ENCODE measurements around the gene ROBO2.

The ROBO2 gene

DNA sequence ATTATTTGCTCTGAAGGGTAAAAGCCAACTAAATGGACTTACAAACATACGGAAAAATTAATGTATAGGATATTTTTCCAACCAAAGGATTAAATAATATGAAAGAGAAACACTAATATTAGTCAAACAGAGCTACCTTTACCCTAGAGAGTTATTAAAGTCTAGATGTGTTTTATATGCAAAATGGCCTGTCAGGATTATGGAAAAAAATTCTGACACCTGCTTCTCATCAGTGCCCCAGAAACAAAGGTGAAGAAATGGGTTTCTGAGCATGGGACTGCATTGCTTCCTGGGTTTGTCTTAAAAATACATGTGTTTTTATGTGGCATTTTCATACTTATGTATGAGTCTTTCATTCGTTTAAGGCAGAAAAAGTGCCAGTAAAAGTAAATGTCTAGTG lies 148.3 kb downstream of the ROBO2 start:
- in situ Hi-C loops (cut with MboI; ENCODE audit: low sequenced_read_pairs), result no loop called here

DNA sequence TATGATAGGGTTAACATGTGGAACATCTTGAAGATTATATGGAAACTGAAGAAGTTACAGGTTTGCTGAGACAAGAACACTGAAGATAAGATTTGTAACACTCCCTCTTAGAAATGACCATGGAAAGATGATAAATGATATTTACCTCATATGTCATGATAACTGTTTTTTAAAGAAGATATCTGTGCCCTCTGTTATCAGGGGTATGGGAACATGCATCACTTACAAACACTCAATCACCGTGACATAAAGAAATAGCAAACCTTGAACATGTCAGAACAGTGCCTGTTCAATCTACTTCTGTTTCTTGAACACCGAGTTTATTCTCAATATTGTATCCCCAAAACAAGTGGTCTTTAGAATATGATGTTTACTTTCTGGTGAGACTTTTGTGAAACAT lies 149.4 kb downstream of the ROBO2 start:
- in situ Hi-C loops (cut with MboI; ENCODE audit: low sequenced_read_pairs), result no loop called here

DNA sequence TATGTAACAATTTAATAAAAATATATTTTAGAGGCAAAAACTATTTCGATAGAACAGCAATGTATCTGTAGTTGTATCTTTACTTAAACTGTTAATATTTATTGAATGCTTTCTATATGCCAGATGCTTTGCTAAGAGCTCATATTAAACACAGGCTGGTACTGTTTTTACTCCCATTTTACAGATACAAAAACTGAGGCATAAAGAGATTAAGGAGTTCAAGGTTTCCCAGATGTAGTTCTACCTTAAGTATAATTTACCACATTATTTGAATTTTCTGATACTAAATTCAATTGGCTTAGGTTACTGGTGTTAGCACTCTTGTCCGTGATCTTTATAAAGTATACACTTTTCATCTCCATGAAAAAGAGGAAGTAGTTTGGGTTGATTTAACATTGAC lies 149.8 kb downstream of the ROBO2 start:
- in situ Hi-C loops (cut with MboI; ENCODE audit: low sequenced_read_pairs), result no loop called here

DNA sequence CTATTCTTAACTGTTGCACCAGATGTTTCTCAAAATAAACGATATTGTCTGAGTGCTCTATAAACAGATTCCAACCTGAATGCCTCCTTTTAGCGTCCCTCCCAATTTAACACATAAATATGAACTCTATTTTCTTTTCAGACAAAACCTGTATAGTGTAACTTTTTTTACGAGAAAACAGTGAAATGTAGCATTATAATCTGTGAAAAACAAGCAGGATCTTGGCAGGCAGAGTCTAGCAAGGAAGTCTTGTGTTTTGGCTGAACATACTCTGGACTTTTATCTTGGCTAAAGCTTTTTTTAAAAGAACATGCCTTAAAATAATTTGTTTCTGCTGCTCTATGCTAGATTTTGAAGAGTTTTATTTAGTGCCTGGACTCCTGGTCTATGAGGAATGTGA lies 150.5 kb downstream of the ROBO2 start:
- in situ Hi-C loops (cut with MboI; ENCODE audit: low sequenced_read_pairs), result no loop called here

DNA sequence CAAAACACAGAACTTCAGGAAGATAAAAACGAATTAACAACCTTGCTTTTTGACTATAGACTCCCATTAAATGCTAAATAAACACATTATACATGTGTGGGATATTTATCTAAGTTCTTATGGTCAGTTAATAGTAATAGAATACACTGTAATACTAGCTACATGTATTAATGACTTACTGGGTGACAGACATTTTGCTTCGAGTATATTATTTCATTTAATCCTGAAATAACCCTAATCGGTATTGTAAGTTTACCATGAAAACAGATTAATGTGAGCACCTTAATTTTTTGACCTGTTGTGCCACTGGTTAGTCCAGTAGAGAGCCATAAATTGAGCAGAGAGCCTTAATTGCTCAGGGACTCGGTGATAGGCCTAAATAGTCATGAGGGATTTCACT lies 151.1 kb downstream of the ROBO2 start:
- in situ Hi-C loops (cut with MboI; ENCODE audit: low sequenced_read_pairs), result no loop called here

DNA sequence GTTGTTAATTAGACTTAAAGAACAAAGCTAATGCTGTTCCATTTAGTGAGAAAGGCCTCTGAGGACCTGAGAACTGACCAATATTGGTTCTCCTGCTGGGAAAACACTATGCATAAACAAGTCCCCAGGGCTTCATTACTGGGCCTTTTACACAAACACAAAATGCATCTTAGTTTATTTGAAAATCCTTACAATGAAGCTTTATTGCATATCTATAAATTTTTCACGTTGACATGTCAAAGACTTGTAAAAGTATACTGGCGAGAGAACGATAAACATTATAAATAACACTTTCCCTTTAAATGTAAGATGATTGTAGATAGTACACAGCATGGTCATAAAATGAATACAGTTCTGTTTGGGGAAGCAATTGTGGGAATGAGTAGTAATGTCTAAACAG lies 151.7 kb downstream of the ROBO2 start:
- in situ Hi-C loops (cut with MboI; ENCODE audit: low sequenced_read_pairs), result no loop called here

DNA sequence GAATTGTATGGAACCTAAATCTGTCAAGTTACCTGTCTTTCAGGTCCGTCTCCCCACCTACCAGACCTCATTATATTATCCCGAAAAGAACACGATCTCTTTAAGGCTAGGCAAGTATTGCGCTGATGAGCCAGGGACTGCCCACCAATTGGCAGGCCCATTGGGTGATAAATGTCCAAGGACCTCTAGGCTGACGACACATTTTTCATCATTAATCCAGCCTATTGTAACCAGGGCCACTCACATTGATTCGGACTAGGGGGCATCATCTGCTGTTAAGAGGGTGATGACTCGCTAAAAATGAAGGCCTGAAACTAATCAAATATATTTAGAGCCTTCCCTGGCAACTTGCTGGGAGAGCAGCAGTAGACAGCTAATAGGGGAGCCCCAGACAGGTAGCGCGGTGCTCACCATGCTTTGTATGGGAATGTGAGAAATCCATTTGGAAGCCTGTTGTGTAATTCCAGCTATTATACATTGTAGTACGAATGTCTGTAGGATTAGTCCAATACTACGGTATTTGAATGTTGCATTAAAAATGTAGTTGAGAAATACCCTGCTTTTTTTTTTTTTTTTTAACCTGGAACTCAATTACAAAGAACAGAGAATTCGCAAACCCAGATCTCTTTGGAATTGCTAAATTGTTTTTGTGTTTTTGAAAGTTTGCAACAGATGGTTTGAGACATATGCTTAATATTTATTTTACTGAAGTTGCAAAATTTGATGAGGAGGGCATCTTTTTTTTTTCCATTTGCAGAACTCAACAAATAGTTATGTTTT lies 156.1 kb downstream of the ROBO2 start:
- in situ Hi-C loops (cut with MboI; ENCODE audit: low sequenced_read_pairs), result no loop called here

DNA sequence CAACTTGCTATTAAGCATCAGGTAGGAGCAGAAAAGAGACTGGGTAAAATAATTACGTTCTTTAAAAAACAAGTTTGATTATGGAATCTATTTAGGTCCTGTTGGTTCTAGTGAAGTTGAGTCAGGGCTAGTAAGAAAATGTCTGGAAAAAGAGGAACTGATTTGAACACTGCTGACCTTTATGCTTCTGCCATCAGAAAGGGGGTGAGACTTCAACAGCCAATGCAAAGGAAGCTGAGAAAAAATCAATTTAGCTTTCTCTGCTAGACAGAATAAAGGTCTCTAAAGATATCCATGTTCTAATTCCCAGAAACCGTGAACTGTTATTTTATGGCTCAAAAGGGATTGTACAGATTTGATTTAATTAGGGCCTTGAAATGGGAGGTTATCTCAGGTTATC lies 157.5 kb downstream of the ROBO2 start:
- in situ Hi-C loops (cut with MboI; ENCODE audit: low sequenced_read_pairs), result no loop called here

DNA sequence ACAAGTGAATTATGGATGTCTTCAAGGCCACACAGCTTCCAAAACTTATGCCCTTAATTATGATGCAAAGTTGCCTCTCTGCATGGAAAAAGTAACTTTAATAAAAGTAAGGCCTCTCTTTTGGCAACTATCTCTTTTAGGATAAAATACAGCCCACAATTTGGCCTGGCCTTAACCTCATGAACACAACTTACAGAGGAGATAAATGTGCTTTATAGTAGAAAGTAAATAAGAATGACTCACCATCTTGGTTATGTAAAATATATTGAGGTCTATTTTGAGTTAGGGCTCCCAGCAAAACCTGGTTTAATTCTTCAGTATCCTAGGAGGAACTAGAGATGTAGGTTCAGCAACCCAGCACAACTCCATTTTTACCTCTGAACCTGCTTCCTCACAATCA lies 164.0 kb downstream of the ROBO2 start:
- in situ Hi-C loops (cut with MboI; ENCODE audit: low sequenced_read_pairs), result no loop called here

DNA sequence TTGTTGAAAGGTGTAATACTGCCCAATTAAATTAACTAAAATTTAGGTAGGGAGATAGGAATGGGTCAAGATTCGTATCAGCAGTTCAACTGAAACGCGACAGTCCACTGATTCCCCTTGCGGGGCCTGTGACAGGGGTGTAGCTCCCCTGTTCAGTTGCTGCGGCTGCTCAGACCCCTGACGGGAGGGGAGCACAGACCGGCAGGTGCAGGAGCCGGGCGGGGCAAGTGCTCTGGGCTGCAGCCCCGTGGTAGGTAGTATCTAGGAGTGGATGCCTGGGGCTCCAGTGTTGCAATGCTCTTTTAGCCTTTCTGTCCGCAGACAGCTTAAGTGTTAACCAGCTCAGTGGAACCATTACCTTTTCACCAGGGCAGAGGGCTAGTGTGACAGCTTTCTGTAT lies 164.9 kb downstream of the ROBO2 start:
- in situ Hi-C loops (cut with MboI; ENCODE audit: low sequenced_read_pairs), result no loop called here

DNA sequence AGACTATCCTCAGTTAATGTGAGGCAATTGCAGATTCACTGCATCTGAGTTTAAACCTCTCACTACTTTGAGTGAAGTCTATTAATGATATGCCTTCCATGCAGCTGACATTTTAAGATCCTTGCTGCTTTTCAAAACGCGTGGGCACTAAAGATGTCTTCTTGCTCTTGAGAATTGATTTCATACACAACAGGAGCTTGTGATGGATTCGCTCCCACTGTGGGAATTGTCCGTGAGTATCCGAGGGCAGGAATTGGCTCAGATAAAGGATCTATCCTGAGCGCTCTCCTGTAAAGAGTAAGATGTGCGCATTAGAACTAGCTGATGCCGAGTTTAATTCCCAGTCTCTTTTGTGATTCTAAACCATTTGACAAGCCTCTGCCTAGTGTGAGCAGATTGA lies 167.9 kb downstream of the ROBO2 start:
- in situ Hi-C loops (cut with MboI; ENCODE audit: low sequenced_read_pairs), result no loop called here

DNA sequence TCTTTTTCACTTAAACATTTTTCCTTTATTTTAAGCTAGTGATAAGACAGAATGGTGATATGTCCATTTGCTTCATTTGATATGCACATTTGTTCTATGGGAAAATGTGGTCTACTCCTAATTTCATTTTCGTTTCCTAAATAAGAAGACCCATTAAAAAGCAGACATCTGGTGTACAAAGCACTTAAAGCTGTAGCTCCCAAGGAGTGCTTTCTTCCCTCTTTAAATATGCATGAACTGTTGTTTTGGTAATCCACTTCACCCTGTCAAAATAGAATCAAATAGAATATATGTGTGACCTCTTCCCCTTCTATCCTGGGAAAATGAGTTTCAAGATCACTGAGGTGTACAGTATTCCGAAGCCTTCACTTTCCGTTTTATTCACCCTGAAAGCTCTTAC lies 182.8 kb downstream of the ROBO2 start:
- in situ Hi-C loops (cut with MboI; ENCODE audit: low sequenced_read_pairs), result no loop called here

DNA sequence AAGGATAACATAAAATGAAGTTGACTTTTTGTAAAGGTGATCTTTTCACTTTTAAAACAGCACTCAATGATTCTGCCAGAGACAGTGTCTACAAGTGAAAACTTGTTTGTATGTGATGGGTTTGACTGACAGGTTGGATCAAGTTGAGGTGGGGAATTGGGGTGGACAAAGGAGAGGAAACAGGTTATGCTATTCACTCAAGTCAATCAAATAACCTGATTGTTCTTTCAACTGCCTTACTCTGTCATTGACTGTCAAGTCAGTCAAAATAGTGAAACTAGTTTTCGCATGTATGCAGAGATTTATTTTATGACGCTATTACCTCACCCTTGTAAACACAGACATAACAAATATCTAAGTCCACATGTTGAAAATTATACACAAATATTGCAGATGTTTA lies 187.7 kb downstream of the ROBO2 start:
- in situ Hi-C loops (cut with MboI; ENCODE audit: low sequenced_read_pairs), result no loop called here

DNA sequence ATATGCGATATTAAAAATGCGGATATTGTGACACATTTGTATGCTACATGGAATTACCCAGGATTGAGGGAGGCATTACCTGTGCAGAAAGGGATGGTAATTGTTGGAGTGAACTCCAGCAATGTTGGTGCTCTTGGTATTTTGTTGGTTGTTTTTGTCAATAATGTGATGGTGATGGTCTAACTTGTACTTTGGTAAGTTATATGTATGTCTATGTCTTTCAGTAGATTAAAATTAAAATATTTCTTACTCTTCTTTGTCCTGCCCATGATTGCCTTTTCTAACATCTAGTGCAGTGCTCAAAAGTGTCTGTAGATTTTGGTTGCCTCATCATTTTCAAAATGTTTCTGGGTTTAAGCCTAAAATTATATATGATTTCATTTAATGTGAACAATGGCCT lies 192.7 kb downstream of the ROBO2 start:
- in situ Hi-C loops (cut with MboI; ENCODE audit: low sequenced_read_pairs), result no loop called here

DNA sequence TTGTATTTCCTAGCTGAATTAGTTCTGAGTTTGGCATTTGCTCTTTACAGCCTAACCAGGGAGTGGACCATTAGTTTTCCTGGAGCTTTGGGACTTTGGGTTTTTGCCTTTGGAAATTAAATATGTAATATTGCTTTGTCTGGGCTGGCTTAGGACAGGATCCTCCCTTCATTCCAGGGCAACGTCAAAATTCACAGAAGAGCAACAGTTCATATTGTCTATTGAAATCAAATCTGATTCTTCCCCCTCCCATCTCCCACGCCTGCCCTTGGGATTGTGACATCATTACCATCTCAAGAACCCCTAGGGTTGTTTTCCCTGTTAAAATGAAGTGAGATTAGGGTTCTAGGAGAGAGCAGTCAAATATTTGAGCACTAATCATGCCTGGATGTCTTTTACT lies 194.1 kb downstream of the ROBO2 start:
- in situ Hi-C loops (cut with MboI; ENCODE audit: low sequenced_read_pairs), result no loop called here

DNA sequence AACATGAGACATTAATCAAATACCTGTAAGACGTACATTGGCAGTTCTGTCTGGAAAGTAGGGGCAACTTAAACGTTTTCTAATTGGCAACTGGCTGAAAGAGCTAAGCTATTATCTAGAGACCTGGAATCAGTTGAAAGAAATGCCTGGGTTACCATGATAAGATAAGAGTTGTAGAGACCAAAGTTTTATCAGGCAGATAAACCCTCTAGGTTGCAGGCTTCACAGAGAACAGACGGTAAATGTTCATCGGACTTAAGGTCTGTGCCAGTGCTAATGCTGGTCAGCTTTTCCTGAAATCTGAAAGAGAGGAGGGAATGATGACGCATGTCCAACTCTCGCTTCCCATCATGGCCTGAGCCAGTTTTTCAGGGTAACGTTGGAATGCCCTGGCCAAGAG lies 196.2 kb downstream of the ROBO2 start:
- in situ Hi-C loops (cut with MboI; ENCODE audit: low sequenced_read_pairs), result no loop called here

DNA sequence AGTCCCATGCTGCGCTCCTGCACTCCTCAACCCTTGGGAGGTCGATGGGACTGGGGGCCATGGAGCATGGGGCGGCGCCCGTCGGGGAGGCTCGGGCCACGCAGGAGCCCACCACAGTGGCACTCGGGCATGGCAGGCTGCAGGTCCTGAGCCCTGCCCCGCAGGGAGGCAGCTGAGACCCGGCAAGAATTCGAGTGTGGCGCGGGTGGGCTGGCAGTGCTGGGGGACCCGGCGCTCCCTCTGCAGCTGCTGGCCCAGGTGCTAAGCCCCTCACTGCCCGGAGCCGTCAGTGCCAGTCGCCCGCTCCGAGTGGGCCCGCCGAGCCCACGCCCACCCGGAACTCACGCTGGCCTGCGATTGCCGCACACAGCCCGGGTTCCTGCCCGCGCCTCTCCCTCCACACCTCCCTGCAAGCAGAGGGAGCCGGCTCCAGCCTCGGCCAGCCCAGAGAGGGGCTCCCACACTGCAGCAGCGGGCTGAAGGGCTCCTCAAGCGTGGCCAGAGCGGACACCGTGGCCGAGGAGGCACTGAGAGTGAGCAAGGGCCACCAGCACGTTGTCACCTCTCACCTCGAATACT lies 200.3 kb downstream of the ROBO2 start:
- in situ Hi-C loops (cut with MboI; ENCODE audit: low sequenced_read_pairs), result no loop called here

DNA sequence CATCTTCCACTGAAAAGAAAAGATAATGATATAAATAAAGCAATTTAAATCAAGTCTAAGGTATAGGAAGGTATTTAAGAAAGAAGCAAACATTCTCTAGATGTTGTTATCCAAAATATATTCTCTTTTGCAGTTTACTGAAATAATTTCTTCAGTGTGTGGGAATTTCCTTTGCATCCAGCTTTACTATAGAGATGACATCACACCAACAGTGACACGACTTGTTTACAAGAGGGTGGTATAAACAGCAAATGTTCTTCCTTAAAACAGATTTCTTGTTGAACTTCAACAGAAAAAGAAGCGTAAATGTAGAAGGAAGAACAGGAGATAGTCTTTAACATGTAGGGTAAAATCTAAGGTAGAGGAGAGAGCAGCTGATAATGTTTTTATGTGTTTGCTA lies 202.5 kb downstream of the ROBO2 start:
- in situ Hi-C loops (cut with MboI; ENCODE audit: low sequenced_read_pairs), result no loop called here

DNA sequence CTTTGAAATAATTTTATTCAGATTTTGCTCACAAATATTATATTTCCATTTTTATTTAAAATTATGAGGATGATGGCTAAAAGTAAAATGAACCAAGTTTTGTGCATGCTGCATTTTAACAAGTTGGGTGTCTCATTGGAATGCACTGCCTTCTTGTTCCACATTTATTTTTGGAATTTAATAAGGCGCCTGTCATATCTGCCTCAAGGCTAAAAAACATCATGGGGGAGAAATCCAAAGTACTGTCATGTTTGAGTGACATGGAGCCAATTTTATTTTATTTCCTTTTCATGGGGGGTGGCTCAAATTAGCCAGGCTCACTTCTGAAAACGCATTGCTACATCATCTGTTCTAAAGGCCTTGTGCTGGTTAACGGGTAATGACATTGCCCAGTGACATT lies 205.1 kb downstream of the ROBO2 start:
- in situ Hi-C loops (cut with MboI; ENCODE audit: low sequenced_read_pairs), result no loop called here

DNA sequence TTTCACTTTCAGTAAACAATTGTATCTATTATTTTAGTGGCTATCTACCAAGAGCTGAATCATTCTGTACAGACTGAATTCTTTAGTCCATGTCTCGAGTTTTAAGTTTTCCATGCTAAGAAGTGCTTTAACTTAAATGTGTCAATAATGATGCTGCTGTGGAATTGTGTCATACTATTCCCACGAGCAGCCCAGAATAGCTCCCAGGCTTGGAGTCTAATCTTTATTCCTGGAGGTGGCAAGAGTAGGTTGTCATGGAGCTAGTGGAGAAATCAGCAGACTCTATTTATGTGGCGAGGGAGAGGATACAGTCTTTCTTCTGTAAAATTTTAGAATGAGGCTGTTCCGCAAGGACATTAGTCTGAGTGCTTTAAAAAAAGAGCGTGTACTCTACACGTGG lies 207.2 kb downstream of the ROBO2 start:
- in situ Hi-C loops (cut with MboI; ENCODE audit: low sequenced_read_pairs), result no loop called here

DNA sequence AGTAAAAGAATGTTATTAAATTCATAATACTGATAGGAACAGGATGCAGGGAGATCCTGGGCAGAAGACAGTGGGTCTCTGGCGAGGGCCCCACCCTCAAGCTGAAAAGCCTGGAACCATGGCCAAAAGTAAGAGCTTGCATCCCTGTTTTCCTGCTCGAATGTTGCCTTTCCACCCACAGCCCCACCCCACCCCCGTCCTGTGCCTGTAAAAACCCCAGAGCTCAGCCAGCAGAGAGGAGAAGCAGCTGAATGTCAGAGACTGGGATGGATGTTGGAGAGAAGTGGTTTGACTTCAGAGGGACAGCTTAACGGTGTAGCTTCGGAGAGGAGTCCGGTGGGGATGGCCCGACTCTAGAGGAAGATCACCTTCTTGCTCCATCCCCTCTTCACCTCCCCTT lies 207.9 kb downstream of the ROBO2 start:
- in situ Hi-C loops (cut with MboI; ENCODE audit: low sequenced_read_pairs), result no loop called here

DNA sequence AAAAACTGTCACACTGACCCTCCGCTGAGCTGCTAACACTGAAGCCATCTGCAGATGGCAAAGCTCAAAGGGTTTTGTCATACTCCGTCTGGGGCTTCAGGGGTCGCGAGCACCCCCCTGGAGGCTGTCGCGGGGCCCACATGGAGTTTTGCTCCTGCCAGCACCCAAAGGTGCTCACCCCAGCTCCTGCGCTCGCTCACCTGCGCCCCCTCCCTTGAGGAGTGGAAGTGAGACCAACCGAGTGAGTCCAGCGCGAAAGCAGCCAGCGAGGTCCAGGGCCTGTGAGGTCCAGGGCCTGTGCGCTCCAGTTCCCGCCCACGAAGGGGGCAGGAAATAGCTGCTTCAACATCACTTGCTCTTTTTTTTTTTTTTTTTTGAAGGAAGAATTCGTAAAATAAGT lies 208.5 kb downstream of the ROBO2 start:
- in situ Hi-C loops (cut with MboI; ENCODE audit: low sequenced_read_pairs), result no loop called here

DNA sequence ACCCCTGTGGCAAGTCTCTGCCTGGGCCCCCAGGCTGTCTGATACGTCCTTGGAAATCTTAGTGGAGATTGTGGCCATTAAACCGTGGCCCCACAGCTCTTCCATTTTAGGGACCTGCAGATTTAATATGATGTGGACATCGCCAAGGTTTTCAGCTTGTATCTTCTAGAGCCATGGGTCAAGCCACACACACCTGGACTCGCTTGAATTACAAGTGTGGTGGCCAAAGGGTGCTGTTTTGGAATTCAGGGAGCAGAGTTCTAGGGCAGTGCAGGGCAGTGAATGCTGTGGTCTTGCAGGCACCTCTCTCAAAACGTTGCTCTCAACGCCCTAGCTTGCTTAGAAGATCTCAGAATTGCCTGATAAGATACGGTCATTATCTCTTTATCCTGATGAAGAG lies 211.2 kb downstream of the ROBO2 start:
- in situ Hi-C loops (cut with MboI; ENCODE audit: low sequenced_read_pairs), result loop anchor here (25.0 kb wide), 1 partner anchor 214 kb away; the partner anchor contains the start of gene ROBO2

Data from HL-60/S4 (cell line).